Ascending aorta (tissue), 2 donors: ENCODE results near the gene TRAM2. TPM values are rescaled to one million over a fixed set of nuclear protein-coding genes. Genes with fewer than 3 reads are reported as not detected.

ENCODE experiments used
- DNase-seq, 2 donors: peaks; one replicate each; pipeline ENCODE4 v3.0.0-alpha.2; 2019; ENCODE audit warnings: low spot score in 2 of 2
- H3K27ac ChIP-seq, 2 donors: fragments of 200-600 bp; sonication (generic); one replicate each; pipeline ENCODE4 v1.5.1; 2016 to 2017; ENCODE audit warnings: mild to moderate bottlenecking in 1 of 2
- H3K27me3 ChIP-seq: fragments of 200-600 bp; sonication (generic); one replicate; pipeline ENCODE4 v1.5.1; 2017
- H3K36me3 ChIP-seq, 2 donors: fragments of 200-600 bp; sonication (generic); one replicate each; pipeline ENCODE4 v1.5.1; 2016
- H3K4me1 ChIP-seq, 2 donors: fragments of 200-600 bp; sonication (generic); one replicate each; pipeline ENCODE4 v1.5.1; 2016 to 2017; ENCODE audit warnings: mild to moderate bottlenecking in 1 of 2
- H3K4me3 ChIP-seq, 2 donors: fragments of 200-600 bp; sonication (generic); one replicate each; pipeline ENCODE4 v1.5.1; 2016 to 2017; ENCODE audit warnings: mild to moderate bottlenecking in 1 of 2
- H3K9me3 ChIP-seq, 2 donors: fragments of 200-600 bp; sonication (generic); one replicate each; pipeline ENCODE4 v1.5.1; 2016
- CTCF ChIP-seq, 3 experiments: fragments of 200-600 bp in 2 of 3; fragments of 450-650 bp in 1 of 3; sonication (generic) in 2 of 3; IDR thresholded peaks; one replicate each; pipeline ENCODE4 v1.5.1; 2016 to 2019; ENCODE audit warnings: antibody characterized with exemption in 3 of 3, mild to moderate bottlenecking in 1 of 3, moderate library complexity in 1 of 3
- intact Hi-C: fragments of 100-400 bp; cut with DNase I; formaldehyde crosslinking; loops from one replicate; pipeline ENCODE4 v1.15.1; 2023
- total RNA-seq: library from RNA; depleted of rRNA; stranded (reverse); fragments of >200 nt; gene quantifications from one replicate; pipeline ENCODE4 v1.1.0, GENCODE V29; 2016

TRAM2 gene
- total RNA-seq, 1 donor from 2014 or later = 32.6 TPM

GRCh38 chr6:52597738-52598122 lies 20.9 kb upstream of the TRAM2 start:
- intact Hi-C loops = loop anchor here (1.0 to 10.0 kb wide), 7 partner anchors 67 to 395 kb away; partner anchors contain the start of gene PAQR8
- Histone ChIP-seq H3K36me3 (no peaks in the 10 kb centered on the region), H3K4me1 (peaks cover 16 to 33% of the 10 kb centered on the region in 2 donors), H3K27ac (peak overlapping the region; percentile 64 to 78), H3K9me3 (no peaks in the 10 kb centered on the region), H3K27me3 (no peaks in the 10 kb centered on the region), H3K4me3 (peak overlapping the region in 1 of 2 donors; percentile 46)
- DNase-seq = no peak
- no peak for TF ChIP-seq CTCF (IDR thresholded peaks at IDR 0.05)

GRCh38 chr6:52596371-52597028 lies 19.6 kb upstream of the TRAM2 start:
- DNase-seq = no peak
- H3K27me3 ChIP-seq = no peaks in the 10 kb centered on the region
- H3K36me3 ChIP-seq = no peaks in the 10 kb centered on the region
- peak overlapping the region; percentile 64 to 78 for H3K27ac ChIP-seq
- H3K9me3 ChIP-seq = no peaks in the 10 kb centered on the region
- intact Hi-C loops = loop anchor here (2.0 to 10.0 kb wide), 6 partner anchors 68 to 396 kb away; partner anchors contain the start of gene PAQR8
- TF ChIP-seq CTCF (IDR thresholded peaks at IDR 0.05) = no peak
- no peak overlapping the region for H3K4me3 ChIP-seq
- H3K4me1 ChIP-seq = peaks cover 16 to 33% of the 10 kb centered on the region in 2 donors

GRCh38 chr6:52595796-52596130 lies 18.9 kb upstream of the TRAM2 start:
- no peak for TF ChIP-seq CTCF (IDR thresholded peaks at IDR 0.05)

GRCh38 chr6:52595000-52595795 lies 18.3 kb upstream of the TRAM2 start:
- no peaks in the 10 kb centered on the region for H3K9me3 ChIP-seq
- TF ChIP-seq CTCF (IDR thresholded peaks at IDR 0.05) = no peak
- H3K36me3 ChIP-seq = no peaks in the 10 kb centered on the region
- DNase-seq = peak in 1 of 2 donors; percentile 78
- H3K27me3 ChIP-seq = no peaks in the 10 kb centered on the region
- intact Hi-C loops = loop anchor here (1.0 to 10.0 kb wide), 5 partner anchors 18 to 397 kb away; partner anchors contain the start of genes PAQR8 and TRAM2
- peak overlapping the region; percentile 64 to 78 for H3K27ac ChIP-seq
- H3K4me1 ChIP-seq = peaks cover 16 to 33% of the 10 kb centered on the region in 2 donors
- no peak overlapping the region for H3K4me3 ChIP-seq

More at GRCh38 chr6:52595796-52596130, 18.9 kb upstream of the TRAM2 start:
- no peak for DNase-seq
- Histone ChIP-seq H3K36me3 (no peaks in the 10 kb centered on the region), H3K4me1 (peaks cover 16 to 33% of the 10 kb centered on the region in 2 donors), H3K27me3 (no peaks in the 10 kb centered on the region), H3K4me3 (no peak overlapping the region), H3K27ac (peak overlapping the region; percentile 64 to 78), H3K9me3 (no peaks in the 10 kb centered on the region)
- intact Hi-C loops = loop anchor here (1.0 to 10.0 kb wide), 7 partner anchors 18 to 397 kb away; partner anchors contain the start of genes PAQR8 and TRAM2

- Histone ChIP-seq H3K36me3 (no peaks in the 10 kb centered on the region), H3K4me1 (peaks cover 16 to 33% of the 10 kb centered on the region in 2 donors), H3K27ac (peak overlapping the region; percentile 64 to 78), H3K27me3 (no peaks in the 10 kb centered on the region), H3K9me3 (no peaks in the 10 kb centered on the region), H3K4me3 (no peak overlapping the region)
- DNase-seq = no peak
- TF ChIP-seq CTCF (IDR thresholded peaks at IDR 0.05) = no peak
- intact Hi-C loops = loop anchor here (10.0 kb wide), 1 partner anchor 131 kb away; no protein-coding TSS in a partner anchor
Measured at GRCh38 chr6:52594221-52594620, 17.4 kb upstream of the TRAM2 start.
